Measurements from ENCODE around the gene RBM17.
A peak's percentile ranks its signal among the peaks of the same experiment; 100 is the strongest.
"Not testable (repeated sequence)": the region's sequence is repeated elsewhere in the genome, so short reads cannot be mapped to it uniquely, and the experiment has no call there.

The RBM17 gene

DNA sequence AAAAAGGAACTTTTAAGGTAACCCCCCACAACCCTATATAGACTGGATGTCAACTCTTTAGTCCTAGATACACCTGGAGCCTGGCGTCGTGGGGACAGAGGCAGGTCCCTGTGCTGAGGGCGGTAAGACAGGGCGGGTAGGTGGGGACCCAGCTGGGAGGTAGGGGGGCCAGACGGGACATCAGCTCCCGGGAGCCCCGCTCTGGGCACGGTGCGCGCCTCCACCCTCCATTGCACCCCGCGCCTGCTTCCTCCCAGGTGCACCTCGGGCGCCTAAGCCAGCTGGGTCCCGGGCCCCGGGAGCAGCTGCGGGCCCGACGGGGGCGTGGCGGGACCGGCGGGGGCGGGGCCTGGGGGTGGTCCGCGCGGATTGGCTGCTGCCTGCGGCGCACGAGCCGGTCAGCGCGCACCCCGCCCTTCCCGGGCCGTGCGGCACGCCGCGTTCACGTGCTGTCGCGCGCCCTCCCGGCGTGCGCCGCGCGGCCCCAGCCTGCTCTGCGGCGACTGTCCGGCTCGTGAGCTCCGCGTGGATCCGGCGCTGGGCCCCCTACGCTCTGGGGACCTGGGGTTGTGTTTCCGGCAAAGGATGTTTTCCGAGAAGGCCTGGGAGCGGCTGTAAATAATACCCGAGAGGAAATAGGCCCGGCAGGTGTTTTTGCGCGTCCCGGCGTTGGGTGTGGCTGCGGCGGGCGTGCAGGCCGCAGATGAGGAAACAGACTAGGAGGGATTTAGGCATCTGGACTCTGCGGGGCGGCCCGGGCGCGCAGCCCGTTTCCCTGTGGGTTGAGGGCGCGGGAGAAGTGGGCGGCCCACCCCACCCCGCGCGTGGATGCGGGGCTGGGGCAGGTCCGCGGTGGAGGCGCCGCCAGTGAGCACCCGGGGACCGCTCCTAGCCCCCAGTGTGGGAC lies 74.8 kb downstream of the RBM17 start:
- DNase-seq = peak; percentile 96

DNA sequence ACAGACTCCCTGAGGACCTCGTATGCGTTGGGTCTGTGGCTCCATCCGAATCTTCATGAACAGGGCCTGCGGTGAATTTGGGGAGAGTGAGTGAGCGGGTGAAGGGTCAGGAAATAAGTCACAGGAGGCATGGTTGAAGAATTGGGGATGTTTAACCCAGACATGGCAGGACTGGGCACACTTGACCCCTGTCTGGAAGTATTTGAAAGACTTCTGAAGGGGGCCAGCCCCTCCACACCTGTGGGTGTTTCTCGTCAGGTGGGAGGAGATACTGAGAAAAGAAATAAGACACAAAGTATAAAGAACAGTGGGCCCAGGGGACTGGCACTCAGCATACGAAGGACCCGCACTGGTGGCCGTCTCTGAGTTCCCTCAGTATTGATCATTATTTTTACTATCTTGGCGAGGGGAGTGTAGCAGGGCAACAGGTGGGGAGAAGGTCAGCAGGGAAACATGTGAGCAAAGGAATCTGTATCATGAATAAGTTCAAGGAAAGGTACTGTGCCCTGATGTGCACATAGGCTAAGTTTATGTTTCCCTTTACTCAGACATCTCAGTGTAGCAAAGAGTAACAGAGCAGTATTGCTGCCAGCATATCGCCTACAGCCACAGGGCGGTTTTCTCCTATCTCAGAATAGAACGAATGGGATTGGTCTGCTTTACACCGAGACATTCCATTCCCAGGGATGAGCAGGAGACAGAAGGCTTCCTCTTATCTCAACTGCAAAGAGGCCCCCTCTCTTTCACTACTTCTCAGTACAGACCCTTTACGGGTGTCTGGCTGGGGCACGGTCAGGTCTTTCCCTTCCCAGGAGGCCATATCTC lies 75.6 kb downstream of the RBM17 start:
- DNase-seq = no peak

DNA sequence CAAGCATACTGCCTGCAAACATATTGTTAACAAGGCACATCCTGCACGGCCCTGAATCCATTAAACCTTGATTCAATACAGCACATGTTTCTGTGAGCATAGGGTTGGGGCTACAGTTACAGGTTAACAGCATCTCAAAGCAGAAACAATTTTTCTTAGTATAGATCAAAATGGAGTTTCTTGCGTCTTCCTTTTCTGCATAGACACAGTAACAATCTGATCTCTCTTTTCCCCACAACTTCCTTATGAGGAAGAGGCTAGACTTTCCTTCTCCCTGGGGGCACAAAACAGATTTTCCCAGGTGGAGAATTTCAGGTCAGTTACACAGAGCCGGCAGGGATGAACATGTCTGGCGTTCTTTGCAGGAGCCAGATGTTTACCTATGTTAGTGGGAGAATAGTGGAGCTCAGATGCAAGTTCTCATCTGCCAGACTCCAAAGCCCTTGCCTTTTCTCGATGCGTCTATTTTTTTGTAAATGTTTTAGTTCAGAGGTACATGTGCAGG lies 76.4 kb downstream of the RBM17 start:
- DNase-seq = no peak

DNA sequence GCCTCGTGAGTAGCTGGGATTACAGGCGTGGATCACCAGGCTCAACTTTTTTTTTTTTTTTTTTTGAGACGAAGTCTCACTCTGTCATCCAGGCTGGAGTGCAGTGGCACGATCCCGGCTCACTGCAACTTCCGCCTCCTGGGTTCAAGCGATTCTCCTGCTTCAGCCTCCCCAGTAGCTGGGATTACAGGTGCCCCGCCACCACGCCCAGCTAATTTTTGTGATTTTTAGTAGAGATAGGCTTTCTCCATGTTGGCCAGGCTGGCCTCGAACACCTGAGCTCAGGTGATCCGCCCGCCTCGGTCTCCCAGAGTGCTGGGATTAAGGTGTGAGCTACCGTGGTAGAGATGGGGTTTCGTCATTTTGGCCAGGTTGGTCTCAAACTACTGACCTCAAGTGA lies 77.1 kb downstream of the RBM17 start:
- not testable (repeated sequence) for DNase-seq

All from RPMI8226 (cell line).